Measurements from ENCODE around the gene STAU1. TPM values are rescaled to one million over a fixed set of nuclear protein-coding genes. Genes with fewer than 3 reads are reported as not detected.
"Not testable (repeated sequence)": the region's sequence is repeated elsewhere in the genome, so short reads cannot be mapped to it uniquely, and the experiment has no call there.

Gene STAU1
- polyA plus RNA-seq, 1 donor (not counting 4 experiments of a cell fraction or from before 2014, with no cell fraction given) = 55.3 TPM

DNA sequence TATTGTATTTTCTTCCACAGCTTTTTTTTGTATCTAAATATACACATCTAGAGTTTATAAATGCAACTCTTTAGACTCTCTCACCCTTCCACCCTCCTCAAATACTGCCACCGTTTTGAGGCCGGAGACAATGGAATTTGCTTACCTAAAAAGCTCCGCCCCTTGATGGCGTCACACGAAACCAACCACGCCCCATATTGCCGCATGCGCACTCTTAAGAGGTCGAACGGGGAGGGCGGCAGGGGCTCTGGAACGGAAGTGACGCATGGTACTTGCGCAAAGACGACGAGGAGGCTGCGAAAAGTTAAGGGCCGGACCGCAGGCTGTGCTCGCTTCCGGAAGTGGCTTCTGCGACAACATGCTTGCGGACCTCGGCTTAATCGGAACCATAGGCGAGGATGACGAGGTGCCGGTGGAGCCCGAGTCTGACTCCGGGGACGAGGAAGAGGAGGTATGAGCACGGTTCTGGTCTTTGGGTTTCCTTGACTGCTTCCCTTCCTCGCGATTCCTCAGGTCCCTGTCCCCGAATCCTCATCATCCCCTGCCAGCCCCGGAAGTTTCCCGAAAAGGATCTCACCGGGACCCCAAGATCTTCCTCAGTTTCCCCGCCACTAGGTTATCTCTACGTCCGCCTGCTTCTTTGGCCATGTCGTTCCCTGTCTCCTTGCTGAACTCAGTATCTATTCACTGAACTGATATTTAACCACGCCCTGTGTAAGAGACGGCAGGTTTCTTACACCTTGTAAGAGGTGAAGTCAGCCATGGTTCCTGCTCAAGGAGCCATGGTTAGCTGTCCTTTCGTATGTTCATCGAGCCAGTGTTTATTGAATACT, 31.2 kb upstream of the STAU1 start, which contains the start of gene DDX27:
Gene DDX27, plus strand, starts transcription at position 326 of the 833 bp plus-strand sequence. Its CDS starts 33 bp downstream, at position 359.
- H3K4me2 ChIP-seq (ENCODE audit: control insufficient read depth, extremely low read depth, insufficient read depth, low read depth, low read length) = peak within 1 kb of the TSS; percentile 97
- H3K27ac ChIP-seq (ENCODE audit: control insufficient read depth, insufficient read depth, low read length) = peak within 1 kb of the TSS; percentile 93
- no peaks in the 10 kb centered on the region for H4K20me1 ChIP-seq (ENCODE audit: control insufficient read depth, extremely low read depth, insufficient read depth, low read length)
- peaks cover 11% of the 10 kb centered on the region for H3K4me1 ChIP-seq (ENCODE audit: control insufficient read depth, extremely low read depth, insufficient read depth, low read length)
- FAIRE-seq = peak; percentile 83
- peak within 1 kb of the TSS; percentile 100 for H2AFZ ChIP-seq (ENCODE audit: control insufficient read depth, low read length)
- H3K4me3 ChIP-seq (ENCODE audit: control insufficient read depth in 2 of 3, extremely low read depth in 1 of 3, insufficient read depth in 2 of 3, low read depth in 1 of 3, low read length in 3 of 3) = peak within 1 kb of the TSS; percentile 75 to 100 (median 90)
- peak within 1 kb of the TSS; percentile 92 for H3K9ac ChIP-seq (ENCODE audit: control insufficient read depth, extremely low read depth, insufficient read depth, low read length)
- H3K36me3 ChIP-seq (ENCODE audit: control insufficient read depth in 2 of 2, extremely low read depth in 1 of 2, insufficient read depth in 2 of 2, low read length in 2 of 2) = peaks cover 7 to 18% of the 10 kb centered on the region in 2 experiments
- dilution Hi-C loops (cut with MboI; ENCODE audit: extremely low pct_ligation_motif_present, low sequenced_read_pairs) = no loop called here
- no peaks in the 10 kb centered on the region for H3K9me3 ChIP-seq (ENCODE audit: control insufficient read depth, low read depth, low read length)
- TF ChIP-seq EZH2 (IDR thresholded peaks at IDR 0.05; ENCODE audit: low read length) = no peak
- TF ChIP-seq, protein P1, sequence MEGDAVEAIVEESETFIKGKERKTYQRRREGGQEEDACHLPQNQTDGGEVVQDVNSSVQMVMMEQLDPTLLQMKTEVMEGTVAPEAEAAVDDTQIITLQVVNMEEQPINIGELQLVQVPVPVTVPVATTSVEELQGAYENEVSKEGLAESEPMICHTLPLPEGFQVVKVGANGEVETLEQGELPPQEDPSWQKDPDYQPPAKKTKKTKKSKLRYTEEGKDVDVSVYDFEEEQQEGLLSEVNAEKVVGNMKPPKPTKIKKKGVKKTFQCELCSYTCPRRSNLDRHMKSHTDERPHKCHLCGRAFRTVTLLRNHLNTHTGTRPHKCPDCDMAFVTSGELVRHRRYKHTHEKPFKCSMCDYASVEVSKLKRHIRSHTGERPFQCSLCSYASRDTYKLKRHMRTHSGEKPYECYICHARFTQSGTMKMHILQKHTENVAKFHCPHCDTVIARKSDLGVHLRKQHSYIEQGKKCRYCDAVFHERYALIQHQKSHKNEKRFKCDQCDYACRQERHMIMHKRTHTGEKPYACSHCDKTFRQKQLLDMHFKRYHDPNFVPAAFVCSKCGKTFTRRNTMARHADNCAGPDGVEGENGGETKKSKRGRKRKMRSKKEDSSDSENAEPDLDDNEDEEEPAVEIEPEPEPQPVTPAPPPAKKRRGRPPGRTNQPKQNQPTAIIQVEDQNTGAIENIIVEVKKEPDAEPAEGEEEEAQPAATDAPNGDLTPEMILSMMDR (optimal IDR thresholded peaks at IDR 0.05 in 1 of 3, IDR thresholded peaks at IDR 0.05 in 1 of 3, conservative IDR thresholded peaks at IDR 0.05 in 1 of 3; ENCODE audit: extremely low read depth in 1 of 3, insufficient read depth in 2 of 3, low read length in 3 of 3) = no peak
- H3K79me2 ChIP-seq (ENCODE audit: control insufficient read depth, insufficient read depth, low read length) = peaks cover 23% of the 10 kb centered on the region
- H3K9me1 ChIP-seq (ENCODE audit: control insufficient read depth, extremely low read depth, insufficient read depth, low read length) = no peaks in the 10 kb centered on the region
- peak; percentile 98 for DNase-seq (ENCODE audit: low read depth, low spot score)
- no peaks in the 10 kb centered on the region for H3K27me3 ChIP-seq (ENCODE audit: control insufficient read depth, extremely low read depth, insufficient read depth, low read length)

DNA sequence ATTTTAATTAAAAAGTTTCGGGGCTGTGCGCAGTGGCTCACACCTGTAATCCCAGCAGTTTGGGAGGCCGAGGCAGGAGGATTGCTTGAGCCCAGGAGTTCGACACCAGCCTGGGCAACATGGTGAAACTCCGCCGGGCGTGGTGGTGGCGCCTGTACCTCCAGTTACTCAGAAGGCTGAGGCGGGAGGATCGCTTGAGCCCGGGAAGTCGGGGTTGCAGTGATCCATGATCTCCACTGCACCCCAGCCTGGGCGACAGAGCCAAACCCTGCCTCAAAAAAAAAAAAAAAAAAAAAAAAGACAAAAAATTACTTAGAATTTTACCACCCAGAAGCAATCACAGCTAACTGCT, 30.6 kb upstream of the STAU1 start:
- H3K27me3 ChIP-seq (ENCODE audit: control insufficient read depth, extremely low read depth, insufficient read depth, low read length); H3K9me1 ChIP-seq (ENCODE audit: control insufficient read depth, extremely low read depth, insufficient read depth, low read length); dilution Hi-C loops (cut with MboI; ENCODE audit: extremely low pct_ligation_motif_present, low sequenced_read_pairs); H4K20me1 ChIP-seq (ENCODE audit: control insufficient read depth, extremely low read depth, insufficient read depth, low read length); H3K9me3 ChIP-seq (ENCODE audit: control insufficient read depth, low read depth, low read length); FAIRE-seq; DNase-seq (ENCODE audit: low read depth, low spot score); H3K4me3 ChIP-seq (ENCODE audit: control insufficient read depth in 2 of 3, extremely low read depth in 1 of 3, insufficient read depth in 2 of 3, low read depth in 1 of 3, low read length in 3 of 3): not testable (repeated sequence)
- Histone ChIP-seq H3K9ac (ENCODE audit: control insufficient read depth, extremely low read depth, insufficient read depth, low read length) (peak overlapping the region; percentile 92), H3K79me2 (ENCODE audit: control insufficient read depth, insufficient read depth, low read length) (peaks cover 23% of the 10 kb centered on the region), H3K4me2 (ENCODE audit: control insufficient read depth, extremely low read depth, insufficient read depth, low read depth, low read length) (peak overlapping the region; percentile 97), H3K36me3 (ENCODE audit: control insufficient read depth in 2 of 2, extremely low read depth in 1 of 2, insufficient read depth in 2 of 2, low read length in 2 of 2) (peaks cover 7 to 13% of the 10 kb centered on the region in 2 experiments), H2AFZ (ENCODE audit: control insufficient read depth, low read length) (peak overlapping the region; percentile 17), H3K27ac (ENCODE audit: control insufficient read depth, insufficient read depth, low read length) (peak overlapping the region; percentile 93), H3K4me1 (ENCODE audit: control insufficient read depth, extremely low read depth, insufficient read depth, low read length) (peaks cover 11% of the 10 kb centered on the region)
